Erythroblast (primary cell): ENCODE measurements around the gene LMF2.

ENCODE experiments used
- DNase-seq, 2 experiments: peaks; one replicate each; lab custom pipeline; 2025; lab: John Stamatoyannopoulos, UW
- GATA1 ChIP-seq: IDR thresholded peaks from 2 replicates; pipeline ENCODE4 v1.6.1; 2011; ENCODE audit warnings: low read depth, mild to moderate bottlenecking, control low read depth, low read length, moderate library complexity
- POLR2A ChIP-seq: IDR thresholded peaks from 2 replicates; pipeline ENCODE4 v1.6.1; 2011; ENCODE audit warnings: mild to moderate bottlenecking, low read length

LMF2 gene

GRCh38 chr22:50481440-50482106 is 25.9 kb downstream of the LMF2 start, which contains the start of gene ADM2:
Gene ADM2 (plus strand): TSS chr22:50481543. CDS start chr22:50481848, 305 bp downstream.
- TF ChIP-seq POLR2A (no peak), GATA1 (no peak)
- peak in 1 of 2 experiments; percentile 70 for DNase-seq

GRCh38 chr22:50481045-50481439 is 26.5 kb downstream of the LMF2 start:
- no peak for DNase-seq
- TF ChIP-seq POLR2A (no peak), GATA1 (no peak)

- TF ChIP-seq POLR2A: no peak
- no peak for TF ChIP-seq GATA1
- no peak for DNase-seq
Measured at GRCh38 chr22:50479721-50480120, 27.8 kb downstream of the LMF2 start.

- TF ChIP-seq POLR2A: no peak
- TF ChIP-seq GATA1: no peak
- no peak for DNase-seq
Measured at GRCh38 chr22:50477923-50478322, 29.6 kb downstream of the LMF2 start.

- no peak for TF ChIP-seq POLR2A
- DNase-seq: no peak
Measured at GRCh38 chr22:50476868-50477267, 30.6 kb downstream of the LMF2 start.

- no peak for TF ChIP-seq POLR2A
- no peak for TF ChIP-seq GATA1
- DNase-seq: no peak
Measured at GRCh38 chr22:50475652-50476002, 31.9 kb downstream of the LMF2 start.

GRCh38 chr22:50474710-50475651 is 32.5 kb downstream of the LMF2 start, which contains the start of gene SBF1:
Gene SBF1 (minus strand): TSS chr22:50475035. CDS start chr22:50474840, 195 bp downstream.
- peak; percentile 90 to 95 for DNase-seq
- TF ChIP-seq POLR2A: peak; percentile 38
- TF ChIP-seq GATA1: no peak

- peak; percentile 42 to 55 for DNase-seq
- no peak for TF ChIP-seq POLR2A
- TF ChIP-seq GATA1: no peak
Measured at GRCh38 chr22:50473855-50474671, 33.4 kb downstream of the LMF2 start.

GRCh38 chr22:50473088-50473487 is 34.4 kb downstream of the LMF2 start:
- peak; percentile 36 to 58 for DNase-seq
- no peak for TF ChIP-seq GATA1
- no peak for TF ChIP-seq POLR2A

GRCh38 chr22:50471962-50472361 is 35.5 kb downstream of the LMF2 start:
- TF ChIP-seq POLR2A (no peak), GATA1 (no peak)
- no peak for DNase-seq

- DNase-seq: no peak
- TF ChIP-seq POLR2A: no peak
- TF ChIP-seq GATA1: no peak
Measured at GRCh38 chr22:50471197-50471847, 36.2 kb downstream of the LMF2 start.

- TF ChIP-seq GATA1 (no peak), POLR2A (no peak)
- no peak for DNase-seq
Measured at GRCh38 chr22:50470491-50470890, 37.0 kb downstream of the LMF2 start.
